HAP-1 (cell line): Measurements from ENCODE around the gene HPSE2.

Experiments used
- DNase-seq, 2 experiments: peaks; one replicate each; pipeline ENCODE4 v3.0.0-alpha.2; 2016 to 2020; ENCODE audit warnings: low spot score in 2 of 2
- H3K27me3 ChIP-seq: fragments of 250-450 bp; sonication (Bioruptor Pico); 2 replicates; pipeline ENCODE4 v1.5.1; 2020; ENCODE audit warnings: low read depth, mild to moderate bottlenecking, moderate library complexity
- H3K36me3 ChIP-seq: fragments of 250-450 bp; sonication (Bioruptor Pico); replicated peaks from 2 replicates; pipeline ENCODE4 v1.5.1; 2020; ENCODE audit warnings: mild to moderate bottlenecking
- H3K4me1 ChIP-seq: fragments of 250-450 bp; sonication (Bioruptor Pico); 2 replicates; pipeline ENCODE4 v1.5.1; 2020; ENCODE audit warnings: mild to moderate bottlenecking
- H3K4me3 ChIP-seq: fragments of 250-450 bp; sonication (Bioruptor Pico); 2 replicates; pipeline ENCODE4 v1.5.1; 2020; ENCODE audit warnings: mild to moderate bottlenecking, moderate library complexity
- H3K9me3 ChIP-seq: fragments of 250-450 bp; sonication (Bioruptor Pico); 2 replicates; pipeline ENCODE4 v1.5.1; 2020; ENCODE audit warnings: mild to moderate bottlenecking, moderate library complexity
- in situ Hi-C: fragments of 300-500 bp; cut with MboI; formaldehyde crosslinking; loops from 3 replicates; pipeline ENCODE4 v1.14.3; 2020; ENCODE audit warnings: low sequenced_read_pairs, inconsistent platforms, mixed read lengths

The HPSE2 gene

GRCh38 chr10:98469001-98469931 lies 766.4 kb downstream of the HPSE2 start:
- H3K4me3 ChIP-seq = no peak overlapping the region
- no peaks in the 10 kb centered on the region for H3K9me3 ChIP-seq
- DNase-seq = peak; percentile 47 to 81
- no peaks in the 10 kb centered on the region for H3K36me3 ChIP-seq
- H3K27me3 ChIP-seq = no peaks in the 10 kb centered on the region; the same call in 1 of the 2 replicates
- in situ Hi-C loops = loop anchor here (5.0 to 25.0 kb wide), 3 partner anchors 193 to 793 kb away; no protein-coding TSS in a partner anchor
- H3K4me1 ChIP-seq = peaks cover 18% of the 10 kb centered on the region

GRCh38 chr10:98467506-98468318 lies 767.9 kb downstream of the HPSE2 start:
- H3K27me3 ChIP-seq = no peaks in the 10 kb centered on the region; the same call in 1 of the 2 replicates

GRCh38 chr10:98466861-98467505 lies 768.7 kb downstream of the HPSE2 start:
- no peak for DNase-seq
- Histone ChIP-seq H3K4me1 (peaks cover 18% of the 10 kb centered on the region), H3K4me3 (no peak overlapping the region), H3K9me3 (no peaks in the 10 kb centered on the region), H3K36me3 (no peaks in the 10 kb centered on the region), H3K27me3 (no peaks in the 10 kb centered on the region; the same call in 1 of the 2 replicates)
- in situ Hi-C loops = loop anchor here (5.0 to 25.0 kb wide), 3 partner anchors 195 to 795 kb away; no protein-coding TSS in a partner anchor

More at GRCh38 chr10:98467506-98468318, 767.9 kb downstream of the HPSE2 start:
- no peak overlapping the region for H3K4me3 ChIP-seq
- in situ Hi-C loops = loop anchor here (5.0 to 25.0 kb wide), 3 partner anchors 195 to 795 kb away; no protein-coding TSS in a partner anchor
- H3K36me3 ChIP-seq = no peaks in the 10 kb centered on the region
- H3K4me1 ChIP-seq = peaks cover 18% of the 10 kb centered on the region
- peak; percentile 81 to 83 for DNase-seq
- no peaks in the 10 kb centered on the region for H3K9me3 ChIP-seq

GRCh38 chr10:98465866-98466265 lies 769.8 kb downstream of the HPSE2 start:
- no peak overlapping the region for H3K4me3 ChIP-seq
- no peaks in the 10 kb centered on the region for H3K36me3 ChIP-seq
- in situ Hi-C loops = loop anchor here (5.0 to 25.0 kb wide), 3 partner anchors 196 to 796 kb away; no protein-coding TSS in a partner anchor
- DNase-seq = no peak
- peaks cover 18% of the 10 kb centered on the region for H3K4me1 ChIP-seq
- no peaks in the 10 kb centered on the region for H3K9me3 ChIP-seq
- no peaks in the 10 kb centered on the region; the same call in 1 of the 2 replicates for H3K27me3 ChIP-seq

- Histone ChIP-seq H3K36me3 (no peaks in the 10 kb centered on the region), H3K4me3 (no peak overlapping the region), H3K4me1 (peaks cover 11% of the 10 kb centered on the region), H3K27me3 (no peaks in the 10 kb centered on the region; the same call in 1 of the 2 replicates), H3K9me3 (no peaks in the 10 kb centered on the region)
- DNase-seq = no peak
- in situ Hi-C loops = loop anchor here (25.0 kb wide), 1 partner anchor 798 kb away; no protein-coding TSS in a partner anchor
Measured at GRCh38 chr10:98463976-98464754, 771.5 kb downstream of the HPSE2 start.

GRCh38 chr10:98463016-98463415 lies 772.6 kb downstream of the HPSE2 start:
- Histone ChIP-seq H3K4me1 (peaks cover 4% of the 10 kb centered on the region; the same call in 1 of the 2 replicates), H3K4me3 (no peak overlapping the region), H3K36me3 (no peaks in the 10 kb centered on the region), H3K9me3 (no peaks in the 10 kb centered on the region), H3K27me3 (no peaks in the 10 kb centered on the region; the same call in 1 of the 2 replicates)
- DNase-seq = no peak
- in situ Hi-C loops = loop anchor here (25.0 kb wide), 1 partner anchor 799 kb away; no protein-coding TSS in a partner anchor

- in situ Hi-C loops = loop anchor here (25.0 kb wide), 1 partner anchor 801 kb away; no protein-coding TSS in a partner anchor
Measured at GRCh38 chr10:98461500-98461842, 774.2 kb downstream of the HPSE2 start.

GRCh38 chr10:98460837-98461499 lies 774.7 kb downstream of the HPSE2 start:
- Histone ChIP-seq H3K9me3 (no peaks in the 10 kb centered on the region), H3K36me3 (no peaks in the 10 kb centered on the region), H3K4me1 (no peaks in the 10 kb centered on the region), H3K4me3 (no peak overlapping the region), H3K27me3 (no peaks in the 10 kb centered on the region; the same call in 1 of the 2 replicates)
- DNase-seq = no peak
- in situ Hi-C loops = loop anchor here (25.0 kb wide), 1 partner anchor 801 kb away; no protein-coding TSS in a partner anchor

More at GRCh38 chr10:98461500-98461842, 774.2 kb downstream of the HPSE2 start:
- Histone ChIP-seq H3K36me3 (no peaks in the 10 kb centered on the region), H3K4me3 (no peak overlapping the region), H3K4me1 (no peaks in the 10 kb centered on the region), H3K9me3 (no peaks in the 10 kb centered on the region), H3K27me3 (no peaks in the 10 kb centered on the region; the same call in 1 of the 2 replicates)
- no peak for DNase-seq

- H3K27me3 ChIP-seq = no peaks in the 10 kb centered on the region
- in situ Hi-C loops = loop anchor here (25.0 kb wide), 1 partner anchor 803 kb away; no protein-coding TSS in a partner anchor
- no peak overlapping the region for H3K4me3 ChIP-seq
- H3K4me1 ChIP-seq = no peaks in the 10 kb centered on the region
- DNase-seq = no peak
- no peaks in the 10 kb centered on the region for H3K36me3 ChIP-seq
- H3K9me3 ChIP-seq = no peaks in the 10 kb centered on the region
Measured at GRCh38 chr10:98458809-98459784, 776.6 kb downstream of the HPSE2 start.

- no peak for DNase-seq
- in situ Hi-C loops = loop anchor here (25.0 kb wide), 1 partner anchor 805 kb away; no protein-coding TSS in a partner anchor
- Histone ChIP-seq H3K9me3 (no peaks in the 10 kb centered on the region), H3K36me3 (no peaks in the 10 kb centered on the region), H3K4me1 (no peaks in the 10 kb centered on the region), H3K27me3 (no peaks in the 10 kb centered on the region), H3K4me3 (no peak overlapping the region)
Measured at GRCh38 chr10:98457721-98458120, 777.9 kb downstream of the HPSE2 start.
